ENCODE results near the gene FARP1. TPM values are rescaled to one million over a fixed set of nuclear protein-coding genes. Genes with fewer than 3 reads are reported as not detected.
"Not testable (repeated sequence)": the region's sequence is repeated elsewhere in the genome, so short reads cannot be mapped to it uniquely, and the experiment has no call there.

FARP1 gene
- total RNA-seq, 1 donor from 2014 or later = 357 TPM

- H3K4me3 Mint-ChIP-seq (ENCODE audit: unreplicated experiment) = no peak overlapping the region
Measured at GRCh38 chr13:98225036-98225940, 82.4 kb downstream of the FARP1 start.

GRCh38 chr13:98226496-98226895 lies 83.6 kb downstream of the FARP1 start:
- TF ChIP-seq CTCF (IDR thresholded peaks at IDR 0.05) = no peak
- Mint-ChIP-seq H3K4me1 (ENCODE audit: unreplicated experiment) (peaks cover 44% of the 10 kb centered on the region), H3K27ac (ENCODE audit: unreplicated experiment) (no peak overlapping the region), H3K4me3 (ENCODE audit: unreplicated experiment) (no peak overlapping the region), H3K27me3 (ENCODE audit: unreplicated experiment) (no peaks in the 10 kb centered on the region), H3K36me3 (ENCODE audit: unreplicated experiment) (peaks cover 34% of the 10 kb centered on the region), H3K9me3 (ENCODE audit: unreplicated experiment) (peaks cover 5% of the 10 kb centered on the region)
- no peak for DNase-seq (ENCODE audit: extremely low spot score, unreplicated experiment)

More at GRCh38 chr13:98225036-98225940, 82.4 kb downstream of the FARP1 start:
- Mint-ChIP-seq H3K4me1 (ENCODE audit: unreplicated experiment) (peaks cover 49% of the 10 kb centered on the region), H3K27me3 (ENCODE audit: unreplicated experiment) (no peaks in the 10 kb centered on the region), H3K27ac (ENCODE audit: unreplicated experiment) (no peak overlapping the region), H3K9me3 (ENCODE audit: unreplicated experiment) (no peaks in the 10 kb centered on the region), H3K36me3 (ENCODE audit: unreplicated experiment) (peaks cover 29% of the 10 kb centered on the region)
- DNase-seq (ENCODE audit: extremely low spot score, unreplicated experiment) = no peak
- TF ChIP-seq CTCF (IDR thresholded peaks at IDR 0.05) = no peak

- H3K9me3 Mint-ChIP-seq (ENCODE audit: unreplicated experiment) = peaks cover 5% of the 10 kb centered on the region
- H3K4me1 Mint-ChIP-seq (ENCODE audit: unreplicated experiment) = peaks cover 47% of the 10 kb centered on the region
- no peak overlapping the region for H3K4me3 Mint-ChIP-seq (ENCODE audit: unreplicated experiment)
- DNase-seq (ENCODE audit: extremely low spot score, unreplicated experiment) = no peak
- peaks cover 35% of the 10 kb centered on the region for H3K36me3 Mint-ChIP-seq (ENCODE audit: unreplicated experiment)
- H3K27ac Mint-ChIP-seq (ENCODE audit: unreplicated experiment) = peak overlapping the region; percentile 27
- no peak for TF ChIP-seq CTCF (IDR thresholded peaks at IDR 0.05)
- H3K27me3 Mint-ChIP-seq (ENCODE audit: unreplicated experiment) = no peaks in the 10 kb centered on the region
Measured at GRCh38 chr13:98228661-98229341, 85.9 kb downstream of the FARP1 start.

- H3K9me3 Mint-ChIP-seq (ENCODE audit: unreplicated experiment); H3K27me3 Mint-ChIP-seq (ENCODE audit: unreplicated experiment); DNase-seq (ENCODE audit: extremely low spot score, unreplicated experiment); H3K4me3 Mint-ChIP-seq (ENCODE audit: unreplicated experiment): not testable (repeated sequence)
- Mint-ChIP-seq H3K36me3 (ENCODE audit: unreplicated experiment) (peaks cover 29% of the 10 kb centered on the region), H3K4me1 (ENCODE audit: unreplicated experiment) (peaks cover 58% of the 10 kb centered on the region), H3K27ac (ENCODE audit: unreplicated experiment) (peak overlapping the region; percentile 9)
Measured at GRCh38 chr13:98230762-98231161, 87.9 kb downstream of the FARP1 start.

GRCh38 chr13:98232456-98232855 lies 89.6 kb downstream of the FARP1 start:
- Mint-ChIP-seq H3K4me1 (ENCODE audit: unreplicated experiment) (peaks cover 69% of the 10 kb centered on the region), H3K27me3 (ENCODE audit: unreplicated experiment) (no peaks in the 10 kb centered on the region), H3K4me3 (ENCODE audit: unreplicated experiment) (no peak overlapping the region), H3K9me3 (ENCODE audit: unreplicated experiment) (peaks cover 5% of the 10 kb centered on the region), H3K27ac (ENCODE audit: unreplicated experiment) (peak overlapping the region; percentile 57), H3K36me3 (ENCODE audit: unreplicated experiment) (peaks cover 15% of the 10 kb centered on the region)
- no peak for TF ChIP-seq CTCF (IDR thresholded peaks at IDR 0.05)
- no peak for DNase-seq (ENCODE audit: extremely low spot score, unreplicated experiment)
